ENCODE measurements around the gene ADCY4.
"Not testable (repeated sequence)": the region's sequence is repeated elsewhere in the genome, so short reads cannot be mapped to it uniquely, and the experiment has no call there.

Gene ADCY4

GRCh38 chr14:24378981-24379906, 44.4 kb upstream of the ADCY4 start:
- H3K27ac ChIP-seq, result no peak overlapping the region
- no peak for TF ChIP-seq ZFX (IDR thresholded peaks at IDR 0.05)
- TF ChIP-seq, protein P1, sequence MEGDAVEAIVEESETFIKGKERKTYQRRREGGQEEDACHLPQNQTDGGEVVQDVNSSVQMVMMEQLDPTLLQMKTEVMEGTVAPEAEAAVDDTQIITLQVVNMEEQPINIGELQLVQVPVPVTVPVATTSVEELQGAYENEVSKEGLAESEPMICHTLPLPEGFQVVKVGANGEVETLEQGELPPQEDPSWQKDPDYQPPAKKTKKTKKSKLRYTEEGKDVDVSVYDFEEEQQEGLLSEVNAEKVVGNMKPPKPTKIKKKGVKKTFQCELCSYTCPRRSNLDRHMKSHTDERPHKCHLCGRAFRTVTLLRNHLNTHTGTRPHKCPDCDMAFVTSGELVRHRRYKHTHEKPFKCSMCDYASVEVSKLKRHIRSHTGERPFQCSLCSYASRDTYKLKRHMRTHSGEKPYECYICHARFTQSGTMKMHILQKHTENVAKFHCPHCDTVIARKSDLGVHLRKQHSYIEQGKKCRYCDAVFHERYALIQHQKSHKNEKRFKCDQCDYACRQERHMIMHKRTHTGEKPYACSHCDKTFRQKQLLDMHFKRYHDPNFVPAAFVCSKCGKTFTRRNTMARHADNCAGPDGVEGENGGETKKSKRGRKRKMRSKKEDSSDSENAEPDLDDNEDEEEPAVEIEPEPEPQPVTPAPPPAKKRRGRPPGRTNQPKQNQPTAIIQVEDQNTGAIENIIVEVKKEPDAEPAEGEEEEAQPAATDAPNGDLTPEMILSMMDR (conservative IDR thresholded peaks at IDR 0.05), result no peak

DNA sequence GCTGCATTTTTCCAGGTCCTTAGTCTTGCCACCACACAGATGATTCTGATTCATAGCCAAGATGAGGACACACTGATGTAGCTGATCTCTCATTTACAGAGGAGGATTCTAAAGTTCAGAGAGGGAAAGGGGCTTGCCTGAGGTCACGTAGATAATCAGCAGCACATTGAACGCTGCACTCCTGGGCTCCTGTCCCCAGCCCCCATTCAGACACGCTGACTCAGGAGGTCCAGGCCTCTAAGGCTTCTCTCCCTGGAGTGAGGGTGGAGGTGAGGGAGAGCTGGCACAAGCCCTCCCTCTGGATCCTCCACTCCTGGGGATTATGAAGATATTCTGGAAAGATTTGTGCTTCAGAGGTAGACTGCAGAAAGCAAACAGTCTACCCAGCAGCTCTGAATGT, 43.5 kb upstream of the ADCY4 start:
- no peak overlapping the region for H3K27ac ChIP-seq
- no peak for TF ChIP-seq ZFX (IDR thresholded peaks at IDR 0.05)
- TF ChIP-seq, protein P1 (conservative IDR thresholded peaks at IDR 0.05), result no peak

DNA sequence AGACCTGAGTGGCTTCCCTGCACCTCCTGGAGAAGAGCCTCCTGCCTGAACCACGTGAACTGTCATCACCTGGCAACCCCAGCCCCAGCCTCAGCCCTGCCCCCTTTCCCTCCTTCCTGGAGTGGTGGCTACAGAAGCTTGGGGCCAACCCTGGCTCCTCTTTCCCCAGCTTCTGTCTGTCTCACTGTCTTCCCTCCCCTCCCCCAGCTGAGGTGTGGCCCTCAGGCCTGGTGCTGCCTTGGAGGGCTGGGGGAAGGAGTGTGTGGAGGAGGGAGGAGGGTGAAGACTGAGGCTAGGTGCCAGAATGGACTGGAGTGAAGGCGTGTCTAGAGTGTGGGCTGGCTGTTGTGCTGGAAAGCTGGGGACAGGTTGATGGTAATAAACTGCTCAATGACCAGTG, 42.8 kb upstream of the ADCY4 start:
- no peak overlapping the region for H3K27ac ChIP-seq
- TF ChIP-seq ZFX (IDR thresholded peaks at IDR 0.05), result no peak
- TF ChIP-seq, protein P1 (conservative IDR thresholded peaks at IDR 0.05), result no peak

DNA sequence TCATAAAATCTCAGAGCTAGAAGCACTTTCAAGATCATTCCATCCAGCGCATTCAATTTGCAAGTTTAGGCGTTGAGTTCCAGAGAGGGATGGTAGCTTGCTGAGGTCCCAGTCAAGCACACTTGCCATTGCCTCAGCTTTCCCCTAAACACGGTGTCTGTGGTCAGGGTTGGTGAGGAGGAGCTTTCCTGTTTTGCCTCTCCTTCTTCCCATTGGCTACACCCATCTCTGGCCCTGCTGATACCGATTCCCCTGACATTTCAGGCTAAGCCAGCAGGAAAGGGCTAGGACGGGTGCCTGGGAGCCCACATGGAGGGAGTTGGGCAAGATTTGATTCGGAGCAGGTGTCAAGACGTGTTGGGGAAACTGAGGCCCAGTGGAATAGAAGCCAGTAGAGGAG, 42.3 kb upstream of the ADCY4 start:
- H3K27ac ChIP-seq, result no peak overlapping the region
- TF ChIP-seq, protein P1 (conservative IDR thresholded peaks at IDR 0.05), result no peak
- TF ChIP-seq ZFX (IDR thresholded peaks at IDR 0.05), result no peak

- TF ChIP-seq, protein P1 (conservative IDR thresholded peaks at IDR 0.05), result no peak
- no peak for TF ChIP-seq ZFX (IDR thresholded peaks at IDR 0.05)
- H3K27ac ChIP-seq, result no peak overlapping the region
Observed at GRCh38 chr14:24376448-24377070, 41.7 kb upstream of the ADCY4 start.

DNA sequence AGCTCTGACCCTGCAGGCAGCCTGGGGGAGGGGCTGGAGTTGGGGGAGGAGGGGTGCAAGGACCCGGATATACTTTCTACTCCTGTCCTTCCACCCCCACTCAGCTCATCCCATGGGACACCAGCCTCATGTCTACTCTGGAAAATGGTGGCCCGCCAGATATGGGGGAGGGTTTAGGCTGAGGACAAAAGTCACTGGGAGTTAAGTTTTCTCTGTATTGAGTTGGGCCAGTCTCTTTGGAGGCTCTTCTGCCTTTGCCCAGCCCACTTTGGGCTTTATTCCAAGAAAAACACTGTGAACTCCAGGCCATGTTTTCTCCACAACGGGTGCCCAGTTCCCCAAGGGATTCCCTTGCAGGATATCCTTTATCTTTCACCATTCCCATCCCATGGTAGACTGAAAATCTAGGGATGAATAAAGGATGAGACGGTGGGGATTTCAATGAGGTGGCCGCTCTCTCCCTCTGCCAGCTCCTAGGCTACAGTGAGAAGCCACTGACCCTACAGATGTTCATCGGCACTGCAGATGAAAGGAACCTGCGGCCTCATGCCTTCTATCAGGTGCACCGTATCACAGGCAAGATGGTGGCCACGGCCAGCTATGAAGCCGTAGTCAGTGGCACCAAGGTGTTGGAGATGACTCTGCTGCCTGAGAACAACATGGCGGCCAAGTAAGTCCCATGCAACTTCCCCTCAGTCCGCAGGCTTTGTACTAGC, 38.0 kb upstream of the ADCY4 start:
- TF ChIP-seq, protein P1 (conservative IDR thresholded peaks at IDR 0.05), result no peak
- no peak for TF ChIP-seq ZFX (IDR thresholded peaks at IDR 0.05)
- no peak overlapping the region for H3K27ac ChIP-seq

DNA sequence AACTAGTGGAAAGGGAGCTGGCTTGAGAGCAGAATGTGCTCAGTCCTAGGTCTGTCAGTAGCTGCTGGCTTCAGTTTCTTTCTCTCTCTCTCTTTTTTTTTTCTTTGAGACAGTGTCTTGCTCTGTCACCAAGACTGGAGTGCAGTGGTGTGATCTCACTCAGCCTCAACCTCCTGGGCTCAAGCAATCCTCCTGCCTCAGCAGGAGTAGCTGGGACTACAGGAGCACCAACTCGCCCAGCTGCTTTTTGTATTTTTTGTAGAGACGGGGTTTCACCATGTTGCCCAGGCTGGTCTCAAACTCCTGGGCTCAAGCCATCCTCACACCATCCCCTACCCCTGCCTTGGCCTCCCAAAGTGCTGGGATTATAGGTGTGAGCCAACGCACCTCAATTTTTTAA, 36.7 kb upstream of the ADCY4 start:
- H3K27ac ChIP-seq, result not testable (repeated sequence)
